HUES48 (cell line): ENCODE measurements around the gene FAT4.

Source experiments
- H3K27ac ChIP-seq: one replicate; pipeline ENCODE4 v1.7.0; 2013; ENCODE audit warnings: low read depth, low read length, inconsistent platforms
- H3K27me3 ChIP-seq: 2 replicates; pipeline ENCODE4 v1.6.1; 2013; ENCODE audit warnings: mild to moderate bottlenecking, low read length; ENCODE audit not compliant: control insufficient read depth, insufficient read depth
- H3K36me3 ChIP-seq: 2 replicates; pipeline ENCODE4 v1.6.1; 2013; ENCODE audit warnings: low read length; ENCODE audit not compliant: control insufficient read depth, insufficient read depth
- H3K4me1 ChIP-seq: 2 replicates; pipeline ENCODE4 v1.6.1; 2013; ENCODE audit warnings: mild to moderate bottlenecking, low read length; ENCODE audit not compliant: control insufficient read depth, insufficient read depth
- H3K4me3 ChIP-seq: 2 replicates; pipeline ENCODE4 v1.5.1; 2013; ENCODE audit warnings: mild to moderate bottlenecking, low read depth, low read length
- H3K9ac ChIP-seq: 2 replicates; pipeline ENCODE4 v1.6.1; 2013; ENCODE audit warnings: mild to moderate bottlenecking, low read depth, low read length, moderate library complexity
- H3K9me3 ChIP-seq: 2 replicates; pipeline ENCODE4 v1.6.1; 2013; ENCODE audit warnings: low read length; ENCODE audit not compliant: control insufficient read depth, insufficient read depth

The FAT4 gene

DNA sequence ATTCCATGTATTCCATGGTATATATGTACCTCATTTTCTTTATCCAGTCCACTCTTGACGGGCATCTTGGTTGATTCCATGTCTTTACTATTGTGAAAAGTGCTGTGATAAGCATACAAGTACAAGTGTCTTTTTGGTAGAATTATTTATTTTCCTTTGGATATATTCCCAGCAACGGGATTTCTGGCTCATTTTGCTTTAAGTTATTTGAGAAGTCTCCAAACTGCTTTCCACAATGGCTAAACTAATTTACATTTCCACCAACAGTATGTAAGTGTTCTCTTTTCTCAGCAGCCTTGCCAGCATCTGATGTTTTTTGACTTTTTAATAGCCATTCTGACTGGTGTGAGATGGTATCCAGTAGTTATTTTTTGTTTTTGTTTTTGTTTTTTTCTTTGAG is 17.6 kb upstream of the FAT4 start:
- no peak overlapping the region for H3K27ac ChIP-seq
- no peak overlapping the region for H3K9ac ChIP-seq
- no peaks in the 10 kb centered on the region for H3K9me3 ChIP-seq
- no peaks in the 10 kb centered on the region for H3K27me3 ChIP-seq
- H3K4me1 ChIP-seq = no peaks in the 10 kb centered on the region
- no peak overlapping the region for H3K4me3 ChIP-seq
- no peaks in the 10 kb centered on the region for H3K36me3 ChIP-seq

DNA sequence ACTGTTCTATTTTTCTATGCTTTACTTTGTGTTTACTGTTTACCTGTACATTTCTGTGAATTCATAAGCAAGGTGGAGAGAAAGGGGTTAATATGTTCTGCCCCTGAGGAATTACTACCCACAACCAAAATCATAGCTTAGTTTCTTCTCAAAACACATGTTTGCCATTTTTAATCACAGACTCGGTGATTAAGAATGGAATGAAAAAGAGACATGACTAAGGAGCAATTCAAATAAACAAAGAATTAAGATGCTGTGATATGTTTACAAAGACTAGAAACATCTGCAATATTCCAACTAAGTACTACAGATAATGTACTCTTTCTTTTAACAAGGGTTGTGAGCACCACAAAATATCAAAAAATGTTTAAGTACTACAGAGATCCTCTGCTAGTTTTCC is 11.7 kb upstream of the FAT4 start:
- Histone ChIP-seq H3K27ac (no peak overlapping the region), H3K9me3 (no peaks in the 10 kb centered on the region), H3K36me3 (no peaks in the 10 kb centered on the region), H3K4me3 (no peak overlapping the region), H3K4me1 (no peaks in the 10 kb centered on the region), H3K9ac (no peak overlapping the region), H3K27me3 (no peaks in the 10 kb centered on the region)

DNA sequence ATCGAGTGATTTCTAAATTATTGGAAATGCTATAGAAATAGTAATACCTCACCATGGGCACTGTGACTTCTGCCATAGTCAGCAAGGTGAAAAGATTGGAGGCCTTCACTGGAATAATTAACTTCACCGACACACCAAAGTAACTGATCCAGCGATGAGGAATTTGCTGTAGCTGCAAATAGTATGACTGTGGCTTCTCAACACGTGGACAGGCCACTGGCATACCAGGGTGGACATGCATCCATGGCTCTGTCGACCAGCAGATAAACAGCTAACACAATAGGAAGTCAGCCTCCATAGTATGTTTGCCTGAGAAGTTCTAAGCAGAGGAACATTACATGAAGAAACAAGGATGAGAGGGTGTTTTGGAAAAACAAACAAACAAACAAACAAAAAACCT is 10.9 kb upstream of the FAT4 start:
- Histone ChIP-seq H3K4me1 (no peaks in the 10 kb centered on the region), H3K9me3 (no peaks in the 10 kb centered on the region), H3K36me3 (no peaks in the 10 kb centered on the region), H3K27me3 (no peaks in the 10 kb centered on the region), H3K9ac (no peak overlapping the region), H3K4me3 (no peak overlapping the region), H3K27ac (no peak overlapping the region)

DNA sequence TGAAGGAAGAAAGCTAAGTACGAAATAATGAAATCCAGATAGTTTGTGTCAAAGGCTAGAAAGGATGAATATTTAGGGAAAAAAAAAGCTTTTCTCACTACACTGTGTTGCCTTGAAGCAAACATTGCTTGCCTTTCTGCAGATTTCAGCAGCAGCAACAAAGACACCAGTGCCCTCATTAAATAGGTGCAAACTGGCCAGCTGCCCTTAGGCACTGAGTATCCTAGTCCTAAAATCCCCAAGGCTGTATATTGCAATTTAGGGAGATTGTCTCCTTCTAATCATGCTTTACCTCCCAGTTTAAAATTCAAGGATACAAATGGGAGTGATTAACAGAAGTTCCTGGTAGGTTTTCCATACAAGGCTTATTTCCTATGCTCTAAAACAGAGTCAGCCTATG is 8.6 kb upstream of the FAT4 start:
- Histone ChIP-seq H3K27me3 (no peaks in the 10 kb centered on the region), H3K4me3 (no peak overlapping the region), H3K4me1 (no peaks in the 10 kb centered on the region), H3K9me3 (no peaks in the 10 kb centered on the region), H3K9ac (no peak overlapping the region), H3K36me3 (no peaks in the 10 kb centered on the region), H3K27ac (no peak overlapping the region)

DNA sequence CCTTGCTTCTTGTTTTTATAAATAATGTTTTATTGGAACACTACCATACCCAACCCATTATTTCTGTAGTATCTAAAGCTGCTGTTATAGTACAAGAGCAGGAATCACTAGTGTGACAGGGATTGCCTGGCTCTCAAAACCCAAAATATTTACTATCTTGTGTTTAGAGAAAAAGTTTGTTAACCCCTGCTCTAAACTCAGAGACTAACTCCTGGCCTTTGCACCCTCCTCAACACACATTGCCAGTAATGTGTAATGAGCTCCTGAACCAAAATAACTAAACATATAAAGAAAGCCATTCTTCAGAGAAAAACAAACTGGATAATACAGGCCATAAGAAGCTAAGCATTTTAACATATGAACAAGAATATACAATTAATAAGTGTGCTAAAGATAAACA is 8.2 kb upstream of the FAT4 start:
- Histone ChIP-seq H3K4me3 (no peak overlapping the region), H3K27me3 (no peaks in the 10 kb centered on the region), H3K27ac (no peak overlapping the region), H3K36me3 (no peaks in the 10 kb centered on the region), H3K9me3 (no peaks in the 10 kb centered on the region), H3K4me1 (no peaks in the 10 kb centered on the region), H3K9ac (no peak overlapping the region)

DNA sequence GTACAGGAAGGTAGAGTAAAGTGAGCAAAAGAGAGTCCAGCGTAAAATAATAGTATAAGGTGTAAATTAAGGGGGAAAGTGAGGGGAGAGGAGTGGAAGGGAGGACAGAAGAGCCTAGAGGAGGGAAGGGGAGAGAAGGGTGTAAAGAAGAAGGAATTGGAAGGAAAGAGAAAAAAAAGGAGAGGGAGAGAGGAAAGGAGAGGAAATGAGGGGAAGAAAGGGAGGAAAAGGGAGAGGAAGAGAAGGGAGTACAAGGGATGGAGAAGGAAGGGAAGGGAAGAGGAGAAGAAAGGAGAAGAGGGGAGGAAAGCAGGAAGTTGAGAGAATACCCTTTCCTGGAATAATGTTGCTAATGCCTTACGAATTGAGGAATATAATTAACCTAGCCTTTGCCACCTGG is 3.3 kb upstream of the FAT4 start:
- Histone ChIP-seq H3K36me3 (no peaks in the 10 kb centered on the region), H3K9ac (no peak overlapping the region), H3K4me1 (peaks cover 11% of the 10 kb centered on the region), H3K27me3 (peaks cover 9% of the 10 kb centered on the region), H3K27ac (no peak overlapping the region), H3K9me3 (no peaks in the 10 kb centered on the region), H3K4me3 (no peak overlapping the region)

DNA sequence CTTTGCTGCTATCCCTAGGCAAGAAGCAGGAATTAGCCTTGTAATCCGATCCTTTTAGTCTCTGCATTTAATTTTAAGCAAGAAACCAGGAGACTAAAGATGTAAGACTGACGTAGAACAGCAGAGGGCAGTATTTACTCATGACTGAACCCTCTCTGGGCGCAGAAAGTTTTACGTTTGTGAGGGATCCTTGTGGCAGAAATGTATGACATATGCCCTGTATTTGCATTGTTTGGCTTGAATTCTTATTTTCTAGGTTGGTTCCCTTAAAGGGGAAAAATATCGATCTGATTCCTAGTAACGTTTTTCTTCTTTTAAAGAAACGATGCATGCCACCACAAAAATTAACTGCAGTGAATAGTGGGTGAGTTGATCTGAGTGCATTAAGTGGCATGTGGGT is 1.3 kb upstream of the FAT4 start:
- Histone ChIP-seq H3K36me3 (no peaks in the 10 kb centered on the region), H3K27ac (peak overlapping the region; percentile 77), H3K4me1 (peaks cover 17% of the 10 kb centered on the region), H3K27me3 (peaks cover 29% of the 10 kb centered on the region), H3K9ac (no peak overlapping the region), H3K4me3 (no peak overlapping the region; the same call in 1 of the 2 replicates), H3K9me3 (no peaks in the 10 kb centered on the region)

DNA sequence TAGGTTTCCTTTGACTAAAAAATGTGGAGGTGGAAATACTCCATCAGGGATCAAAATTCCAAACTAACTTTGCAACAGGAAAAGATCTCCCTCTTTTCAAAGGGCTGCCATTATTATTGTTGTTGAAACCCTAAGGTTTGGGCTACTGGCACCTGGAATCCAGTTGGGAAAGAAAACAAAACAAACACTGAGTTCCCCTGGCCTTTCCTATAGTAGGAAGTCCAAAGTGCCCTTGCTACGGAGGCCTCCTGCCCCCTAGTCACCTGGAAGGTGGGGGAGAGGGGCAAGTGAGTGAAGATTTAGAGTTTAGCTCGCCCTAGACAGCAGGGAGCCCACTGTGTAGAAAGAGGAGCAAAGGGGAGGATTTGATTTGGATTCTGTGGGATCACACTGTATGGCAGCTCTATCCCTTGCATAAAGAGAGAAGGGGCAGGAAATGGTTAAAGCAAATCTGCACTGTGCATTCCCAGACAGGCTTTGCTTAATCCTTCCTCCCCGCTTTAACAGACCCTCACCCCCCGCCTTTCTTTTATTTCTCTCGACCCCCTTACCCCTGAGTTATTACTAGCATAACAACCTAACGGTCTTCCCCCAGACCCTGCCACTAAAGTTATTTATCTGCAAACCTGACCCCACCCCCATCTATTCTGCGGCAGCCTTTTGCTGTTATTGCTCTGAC is 627 bp upstream of the FAT4 start:
- Histone ChIP-seq H3K27ac (peak overlapping the region; percentile 77), H3K4me3 (peak overlapping the region; percentile 92), H3K9me3 (no peaks in the 10 kb centered on the region), H3K27me3 (peaks cover 31% of the 10 kb centered on the region), H3K36me3 (no peaks in the 10 kb centered on the region), H3K9ac (no peak overlapping the region), H3K4me1 (peaks cover 17% of the 10 kb centered on the region)

DNA sequence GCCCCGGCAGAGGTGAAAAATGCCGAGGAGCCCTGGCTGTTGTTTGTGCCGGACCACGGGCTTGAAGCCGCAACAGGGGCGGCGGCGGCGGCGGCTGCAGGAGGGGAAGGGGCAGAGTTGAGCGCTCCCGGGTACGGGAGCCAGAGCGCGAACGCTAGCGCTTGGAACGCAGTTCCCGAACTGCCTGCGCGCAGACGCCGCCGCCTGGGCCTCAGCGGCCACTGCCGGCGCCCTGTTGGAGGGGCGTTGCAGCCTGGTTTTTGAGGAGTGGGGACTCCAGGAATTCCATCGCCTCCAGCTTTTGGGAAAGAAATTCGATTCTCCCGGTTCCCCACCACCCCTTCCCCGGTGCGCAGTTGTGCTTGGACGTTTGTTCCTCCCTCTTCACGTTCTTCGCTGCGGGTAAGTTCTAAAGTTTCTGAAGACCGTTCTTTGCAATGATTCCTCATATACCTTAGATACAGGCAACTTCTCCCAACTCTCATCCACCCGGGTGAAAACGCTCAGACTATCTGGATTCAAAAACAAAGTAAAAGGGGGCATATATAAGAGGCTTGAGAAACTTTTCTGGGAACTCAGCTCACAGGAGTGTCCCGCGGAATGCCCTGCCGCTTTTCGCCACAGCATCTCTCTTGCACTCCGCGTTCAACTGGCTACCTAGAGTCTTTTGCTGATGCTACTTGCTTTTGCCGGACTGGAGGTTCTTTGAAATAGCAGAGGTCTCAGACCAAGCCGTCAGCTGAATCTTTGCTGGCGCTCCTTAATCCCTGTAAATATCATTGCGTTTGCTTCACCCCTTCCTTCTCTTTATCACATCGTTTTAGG is 1.0 kb downstream of the FAT4 start:
- peaks cover 31% of the 10 kb centered on the region for H3K27me3 ChIP-seq
- H3K27ac ChIP-seq = peak overlapping the region; percentile 77
- peaks cover 17% of the 10 kb centered on the region for H3K4me1 ChIP-seq
- H3K4me3 ChIP-seq = peak overlapping the region; percentile 92
- no peaks in the 10 kb centered on the region for H3K9me3 ChIP-seq
- H3K9ac ChIP-seq = no peak overlapping the region; the same call in 1 of the 2 replicates
- no peaks in the 10 kb centered on the region for H3K36me3 ChIP-seq

DNA sequence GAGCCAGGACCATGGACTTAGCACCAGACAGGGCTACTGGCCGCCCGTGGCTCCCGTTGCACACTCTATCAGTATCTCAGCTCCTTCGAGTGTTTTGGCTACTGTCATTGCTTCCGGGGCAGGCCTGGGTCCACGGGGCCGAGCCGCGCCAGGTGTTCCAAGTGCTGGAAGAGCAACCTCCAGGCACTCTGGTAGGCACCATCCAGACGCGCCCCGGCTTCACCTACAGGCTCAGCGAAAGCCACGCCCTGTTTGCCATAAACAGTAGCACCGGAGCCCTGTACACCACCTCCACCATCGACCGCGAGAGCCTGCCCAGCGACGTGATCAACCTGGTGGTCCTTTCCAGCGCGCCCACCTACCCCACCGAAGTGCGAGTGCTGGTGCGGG is 1.6 kb downstream of the FAT4 start:
- Histone ChIP-seq H3K36me3 (no peaks in the 10 kb centered on the region), H3K4me3 (peak overlapping the region; percentile 92), H3K9ac (no peak overlapping the region), H3K27ac (no peak overlapping the region), H3K27me3 (peaks cover 31% of the 10 kb centered on the region), H3K4me1 (peaks cover 17% of the 10 kb centered on the region), H3K9me3 (no peaks in the 10 kb centered on the region)

DNA sequence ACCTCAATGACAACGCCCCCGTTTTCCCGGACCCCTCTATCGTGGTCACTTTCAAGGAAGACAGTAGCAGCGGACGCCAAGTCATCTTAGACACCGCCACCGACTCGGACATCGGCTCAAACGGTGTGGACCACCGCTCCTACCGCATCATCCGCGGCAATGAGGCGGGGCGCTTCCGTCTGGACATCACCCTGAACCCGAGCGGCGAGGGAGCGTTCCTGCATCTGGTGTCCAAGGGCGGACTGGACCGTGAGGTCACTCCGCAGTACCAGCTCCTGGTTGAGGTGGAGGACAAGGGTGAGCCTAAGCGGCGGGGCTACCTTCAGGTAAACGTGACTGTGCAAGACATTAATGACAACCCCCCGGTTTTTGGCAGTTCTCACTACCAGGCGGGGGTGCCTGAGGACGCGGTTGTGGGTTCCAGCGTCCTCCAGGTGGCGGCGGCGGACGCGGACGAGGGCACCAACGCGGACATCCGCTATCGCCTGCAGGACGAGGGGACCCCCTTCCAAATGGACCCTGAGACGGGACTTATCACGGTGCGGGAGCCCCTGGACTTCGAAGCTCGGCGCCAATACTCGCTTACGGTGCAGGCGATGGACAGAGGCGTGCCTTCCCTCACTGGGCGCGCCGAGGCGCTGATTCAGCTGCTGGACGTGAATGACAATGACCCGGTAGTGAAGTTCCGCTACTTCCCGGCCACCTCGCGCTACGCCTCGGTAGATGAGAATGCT is 2.2 kb downstream of the FAT4 start:
- peaks cover 19% of the 10 kb centered on the region for H3K4me1 ChIP-seq
- no peaks in the 10 kb centered on the region for H3K9me3 ChIP-seq
- peak overlapping the region; percentile 92 for H3K4me3 ChIP-seq
- H3K36me3 ChIP-seq = no peaks in the 10 kb centered on the region
- H3K9ac ChIP-seq = no peak overlapping the region
- no peak overlapping the region for H3K27ac ChIP-seq
- H3K27me3 ChIP-seq = peaks cover 31% of the 10 kb centered on the region
